Activated CD4-positive, alpha-beta T cell treated with anti-CD3 and anti-CD28 coated beads, Interleukin-2, amount 50 U/mL, for 16 hours (primary cell): ENCODE data around the gene CDKN1A.

Experiments used
- DNase-seq: peaks from one replicate; pipeline ENCODE4 v3.0.0-alpha.2; 2020

Gene CDKN1A

GRCh38 chr6:36679043-36679833 is 724 bp downstream of the CDKN1A start:
- DNase-seq, result no peak

- peak; percentile 68 for DNase-seq
These were observed 4.0 kb downstream of the CDKN1A start for GRCh38 chr6:36682328-36683144.

DNA sequence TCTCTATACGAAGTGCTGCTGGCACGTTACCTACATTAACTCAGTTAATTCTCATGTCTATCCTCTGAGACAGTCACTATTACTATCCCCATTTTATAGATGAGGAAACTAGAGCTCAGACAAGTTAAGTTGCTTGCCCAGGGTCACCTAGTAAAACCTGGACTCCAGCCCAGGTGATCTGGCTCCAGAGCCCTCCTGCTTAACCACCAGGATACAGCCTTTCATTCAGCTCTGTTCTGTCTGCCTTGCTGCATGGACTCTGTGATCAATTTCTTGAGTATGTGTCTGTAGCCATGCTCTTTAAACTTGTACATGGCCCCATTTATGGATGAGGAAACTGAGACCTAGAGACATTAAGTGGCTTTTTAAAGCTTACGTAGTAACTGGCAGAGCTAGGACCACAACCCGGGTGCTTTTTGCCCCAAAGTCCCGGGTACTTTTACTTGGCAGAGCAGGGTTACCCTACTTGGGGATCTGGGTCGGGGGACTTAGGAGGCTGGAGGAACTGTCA is 4.7 kb downstream of the CDKN1A start:
- DNase-seq, result no peak

GRCh38 chr6:36683656-36684446 is 5.3 kb downstream of the CDKN1A start:
- no peak for DNase-seq

DNA sequence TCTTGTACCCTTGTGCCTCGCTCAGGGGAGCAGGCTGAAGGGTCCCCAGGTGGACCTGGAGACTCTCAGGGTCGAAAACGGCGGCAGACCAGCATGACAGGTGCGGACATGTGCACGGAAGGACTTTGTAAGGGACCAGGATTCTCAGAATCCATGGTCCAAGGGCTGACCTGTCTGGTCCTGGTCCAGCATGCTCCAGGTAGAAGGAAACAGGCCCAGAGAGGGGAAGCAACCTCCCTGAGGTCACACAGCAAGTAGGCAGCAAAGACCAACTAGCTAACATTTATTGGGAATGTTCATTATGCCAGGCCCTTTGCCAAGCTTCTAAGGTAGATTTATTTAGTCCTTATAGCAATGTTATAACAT is 5.9 kb downstream of the CDKN1A start:
- no peak for DNase-seq

- DNase-seq, result no peak
These were observed 6.8 kb downstream of the CDKN1A start for GRCh38 chr6:36685166-36685924.

DNA sequence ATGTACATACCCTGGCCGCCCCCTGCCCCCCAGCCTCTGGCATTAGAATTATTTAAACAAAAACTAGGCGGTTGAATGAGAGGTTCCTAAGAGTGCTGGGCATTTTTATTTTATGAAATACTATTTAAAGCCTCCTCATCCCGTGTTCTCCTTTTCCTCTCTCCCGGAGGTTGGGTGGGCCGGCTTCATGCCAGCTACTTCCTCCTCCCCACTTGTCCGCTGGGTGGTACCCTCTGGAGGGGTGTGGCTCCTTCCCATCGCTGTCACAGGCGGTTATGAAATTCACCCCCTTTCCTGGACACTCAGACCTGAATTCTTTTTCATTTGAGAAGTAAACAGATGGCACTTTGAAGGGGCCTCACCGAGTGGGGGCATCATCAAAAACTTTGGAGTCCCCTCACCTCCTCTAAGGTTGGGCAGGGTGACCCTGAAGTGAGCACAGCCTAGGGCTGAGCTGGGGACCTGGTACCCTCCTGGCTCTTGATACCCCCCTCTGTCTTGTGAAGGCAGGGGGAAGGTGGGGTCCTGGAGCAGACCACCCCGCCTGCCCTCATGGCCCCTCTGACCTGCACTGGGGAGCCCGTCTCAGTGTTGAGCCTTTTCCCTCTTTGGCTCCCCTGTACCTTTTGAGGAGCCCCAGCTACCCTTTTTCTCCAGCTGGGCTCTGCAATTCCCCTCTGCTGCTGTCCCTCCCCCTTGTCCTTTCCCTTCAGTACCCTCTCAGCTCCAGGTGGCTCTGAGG is 7.6 kb downstream of the CDKN1A start:
- DNase-seq, result no peak

DNA sequence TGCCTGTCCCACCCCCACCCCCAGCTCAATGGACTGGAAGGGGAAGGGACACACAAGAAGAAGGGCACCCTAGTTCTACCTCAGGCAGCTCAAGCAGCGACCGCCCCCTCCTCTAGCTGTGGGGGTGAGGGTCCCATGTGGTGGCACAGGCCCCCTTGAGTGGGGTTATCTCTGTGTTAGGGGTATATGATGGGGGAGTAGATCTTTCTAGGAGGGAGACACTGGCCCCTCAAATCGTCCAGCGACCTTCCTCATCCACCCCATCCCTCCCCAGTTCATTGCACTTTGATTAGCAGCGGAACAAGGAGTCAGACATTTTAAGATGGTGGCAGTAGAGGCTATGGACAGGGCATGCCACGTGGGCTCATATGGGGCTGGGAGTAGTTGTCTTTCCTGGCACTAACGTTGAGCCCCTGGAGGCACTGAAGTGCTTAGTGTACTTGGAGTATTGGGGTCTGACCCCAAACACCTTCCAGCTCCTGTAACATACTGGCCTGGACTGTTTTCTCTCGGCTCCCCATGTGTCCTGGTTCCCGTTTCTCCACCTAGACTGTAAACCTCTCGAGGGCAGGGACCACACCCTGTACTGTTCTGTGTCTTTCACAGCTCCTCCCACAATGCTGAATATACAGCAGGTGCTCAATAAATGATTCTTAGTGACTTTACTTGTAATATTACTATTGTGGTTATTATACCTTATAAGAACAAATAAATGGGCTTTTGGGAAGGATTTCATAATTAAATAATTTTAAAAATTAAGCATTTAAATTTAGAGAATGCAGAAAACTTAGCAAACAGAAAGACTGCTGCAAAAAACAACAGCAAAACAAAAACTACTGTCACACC is 8.4 kb downstream of the CDKN1A start:
- DNase-seq, result no peak

- DNase-seq, result no peak
These were observed 9.7 kb downstream of the CDKN1A start for GRCh38 chr6:36688063-36688738.

DNA sequence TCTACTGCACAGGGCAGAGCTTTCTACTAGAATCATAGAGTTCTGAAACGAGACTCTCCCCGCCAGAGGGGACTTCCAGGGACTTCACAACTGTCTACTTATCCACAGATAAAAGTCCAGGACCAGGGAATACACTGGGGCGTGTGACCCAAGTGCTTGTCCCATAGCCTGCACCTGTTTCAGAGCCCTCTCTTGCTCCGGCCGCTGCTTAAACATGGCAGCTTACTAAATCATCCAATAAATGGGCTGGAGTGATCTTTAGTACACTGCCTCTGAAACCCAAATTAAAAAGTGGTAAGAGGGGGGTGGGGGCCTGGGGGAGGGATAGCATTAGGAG is 10.2 kb downstream of the CDKN1A start:
- DNase-seq, result no peak

- DNase-seq, result peak; percentile 29
These were observed 12.5 kb downstream of the CDKN1A start for GRCh38 chr6:36691011-36691410.

GRCh38 chr6:36691612-36692011 is 13.1 kb downstream of the CDKN1A start:
- DNase-seq, result peak; percentile 19

- peak; percentile 58 for DNase-seq
These were observed 13.7 kb downstream of the CDKN1A start for GRCh38 chr6:36692220-36692619.

- no peak for DNase-seq
These were observed 14.6 kb downstream of the CDKN1A start for GRCh38 chr6:36692861-36693702.

DNA sequence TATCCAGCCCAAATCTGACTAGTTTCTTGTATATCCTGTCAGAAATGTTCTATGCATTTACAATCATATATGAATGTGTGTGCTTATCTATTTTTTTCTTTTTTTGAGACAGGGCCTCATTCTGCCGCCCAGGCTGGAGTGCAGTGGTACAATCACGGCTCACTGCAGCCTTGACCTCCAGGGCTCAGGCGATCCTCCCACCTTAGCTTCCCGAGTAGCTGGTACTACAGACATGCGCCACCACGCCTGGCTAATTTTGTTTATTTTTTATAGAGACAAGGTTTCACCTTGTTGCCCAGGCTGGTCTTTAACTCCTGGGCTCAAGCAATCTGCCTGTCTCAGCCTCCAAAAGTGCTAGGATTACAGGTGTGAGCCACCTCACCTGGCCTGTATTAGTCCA is 16.1 kb downstream of the CDKN1A start:
- DNase-seq, result no peak

DNA sequence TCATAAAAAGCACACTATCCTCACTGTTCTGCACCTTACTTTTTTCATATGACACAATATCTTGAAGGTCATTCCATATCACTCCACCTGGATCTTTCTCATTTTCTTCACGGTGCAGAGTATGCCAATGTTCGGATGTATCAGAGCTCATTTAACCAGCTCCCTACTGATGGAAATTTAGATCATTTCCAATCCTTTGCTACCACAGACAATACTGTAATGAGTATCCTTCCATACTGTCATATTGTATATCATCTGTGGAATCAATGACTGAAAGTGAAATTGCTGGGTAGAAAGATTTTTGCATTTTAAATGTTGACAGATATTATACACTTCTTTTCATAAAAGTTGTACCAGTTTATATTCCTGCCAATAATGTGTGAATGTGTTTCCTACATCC is 16.9 kb downstream of the CDKN1A start:
- peak; percentile 80 for DNase-seq

DNA sequence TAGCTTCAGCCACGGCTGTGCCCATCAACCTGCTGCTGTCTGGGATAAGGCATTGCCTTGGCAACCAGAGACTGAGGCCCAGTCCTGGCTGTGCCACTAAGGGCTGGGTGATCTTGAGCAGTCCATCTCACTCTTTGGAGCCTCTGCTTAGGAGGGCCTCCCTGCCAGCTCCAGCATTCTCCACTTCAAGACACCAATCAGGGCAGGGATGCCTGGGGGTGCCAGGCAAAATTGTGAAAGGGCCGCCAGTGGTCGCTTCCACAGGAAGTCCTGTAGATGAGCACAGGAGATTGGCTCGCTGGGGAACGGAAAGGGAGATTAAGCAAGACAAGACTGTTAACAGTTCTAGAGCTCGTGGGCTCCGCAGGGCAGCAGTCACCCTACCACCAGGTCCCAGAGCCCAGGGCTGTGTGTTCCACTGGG is 19.0 kb downstream of the CDKN1A start, which contains the start of gene RAB44:
RAB44 (plus strand) TSS at position 346 of the 423 bp plus-strand sequence. CDS start 6,410 bp downstream, outside the sequence.
- DNase-seq, result no peak

GRCh38 chr6:36698196-36698595 is 19.7 kb downstream of the CDKN1A start:
- no peak for DNase-seq

DNA sequence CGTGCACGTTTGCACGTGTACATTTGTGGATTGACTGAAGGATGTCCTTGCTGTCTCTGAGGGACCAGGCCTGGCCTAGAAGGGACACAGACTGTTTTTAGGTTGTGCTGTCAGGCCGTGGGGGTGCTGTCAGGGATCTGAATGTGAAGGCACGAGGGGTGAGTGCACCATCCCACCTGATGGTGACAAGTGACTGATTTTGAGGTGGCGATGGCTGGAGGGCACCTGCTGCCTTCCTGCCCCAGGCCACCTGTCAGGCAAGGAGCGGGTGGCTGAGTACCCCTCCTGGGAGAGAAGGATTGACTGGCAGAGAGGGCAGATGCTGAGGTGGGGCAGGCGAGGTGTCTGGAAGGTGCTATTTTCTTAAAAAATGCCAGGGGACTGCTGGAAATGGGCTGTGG is 20.4 kb downstream of the CDKN1A start:
- DNase-seq, result no peak
